Activated naive CD4-positive, alpha-beta T cell treated with anti-CD3 and anti-CD28 coated beads, Interleukin-2, amount 10 ng/mL, durations not matched to agents 7 days and 5 days (primary cell): Measurements from ENCODE around the gene FAP.

Experiments
- CTCF ChIA-PET: fragments of 350-600 bp; sonication (Branson Sonifier 250); formaldehyde crosslinking; loops from one replicate; lab custom pipeline; 2021; ENCODE audit warnings: antibody characterized with exemption; lab: Charles Lee
- DNase-seq: peaks from one replicate; pipeline ENCODE4 v3.0.0-alpha.2; 2020
- H3K27ac Mint-ChIP-seq: one replicate; pipeline ENCODE4 v1.8.0; 2021; ENCODE audit warnings: mild to moderate bottlenecking, moderate library complexity, mixed read lengths
- H3K27me3 Mint-ChIP-seq: one replicate; pipeline ENCODE4 v1.8.0; 2021; ENCODE audit warnings: mild to moderate bottlenecking, mixed read lengths
- H3K36me3 Mint-ChIP-seq: one replicate; pipeline ENCODE4 v1.8.0; 2021; ENCODE audit warnings: mixed read lengths
- H3K4me1 Mint-ChIP-seq: one replicate; pipeline ENCODE4 v1.8.0; 2021; ENCODE audit warnings: mixed read lengths
- H3K4me3 Mint-ChIP-seq: one replicate; pipeline ENCODE4 v1.8.0; 2021; ENCODE audit warnings: mild to moderate bottlenecking, moderate library complexity, mixed read lengths
- H3K9me3 Mint-ChIP-seq: one replicate; pipeline ENCODE4 v1.8.0; 2021; ENCODE audit warnings: mixed read lengths

Gene FAP

GRCh38 chr2:162123806-162124758, 119.2 kb downstream of the FAP start:
- DNase-seq: no peak
- H3K9me3 Mint-ChIP-seq: no peaks in the 10 kb centered on the region
- H3K27me3 Mint-ChIP-seq: no peaks in the 10 kb centered on the region
- H3K36me3 Mint-ChIP-seq: no peaks in the 10 kb centered on the region
- CTCF ChIA-PET: interaction anchor here (0.8 to 5.0 kb wide), 13 partner anchors 16 to 537 kb away, joined by 3 to 54 read pairs (median 6); no protein-coding TSS in a partner anchor
- no peak overlapping the region for H3K27ac Mint-ChIP-seq
- H3K4me1 Mint-ChIP-seq: peaks cover 18% of the 10 kb centered on the region
- H3K4me3 Mint-ChIP-seq: no peak overlapping the region
